ENCODE data around the gene AASS.
A peak's percentile ranks its signal among the peaks of the same experiment; 100 is the strongest.
"Not testable (repeated sequence)": the region's sequence is repeated elsewhere in the genome, so short reads cannot be mapped to it uniquely, and the experiment has no call there.

The AASS gene

DNA sequence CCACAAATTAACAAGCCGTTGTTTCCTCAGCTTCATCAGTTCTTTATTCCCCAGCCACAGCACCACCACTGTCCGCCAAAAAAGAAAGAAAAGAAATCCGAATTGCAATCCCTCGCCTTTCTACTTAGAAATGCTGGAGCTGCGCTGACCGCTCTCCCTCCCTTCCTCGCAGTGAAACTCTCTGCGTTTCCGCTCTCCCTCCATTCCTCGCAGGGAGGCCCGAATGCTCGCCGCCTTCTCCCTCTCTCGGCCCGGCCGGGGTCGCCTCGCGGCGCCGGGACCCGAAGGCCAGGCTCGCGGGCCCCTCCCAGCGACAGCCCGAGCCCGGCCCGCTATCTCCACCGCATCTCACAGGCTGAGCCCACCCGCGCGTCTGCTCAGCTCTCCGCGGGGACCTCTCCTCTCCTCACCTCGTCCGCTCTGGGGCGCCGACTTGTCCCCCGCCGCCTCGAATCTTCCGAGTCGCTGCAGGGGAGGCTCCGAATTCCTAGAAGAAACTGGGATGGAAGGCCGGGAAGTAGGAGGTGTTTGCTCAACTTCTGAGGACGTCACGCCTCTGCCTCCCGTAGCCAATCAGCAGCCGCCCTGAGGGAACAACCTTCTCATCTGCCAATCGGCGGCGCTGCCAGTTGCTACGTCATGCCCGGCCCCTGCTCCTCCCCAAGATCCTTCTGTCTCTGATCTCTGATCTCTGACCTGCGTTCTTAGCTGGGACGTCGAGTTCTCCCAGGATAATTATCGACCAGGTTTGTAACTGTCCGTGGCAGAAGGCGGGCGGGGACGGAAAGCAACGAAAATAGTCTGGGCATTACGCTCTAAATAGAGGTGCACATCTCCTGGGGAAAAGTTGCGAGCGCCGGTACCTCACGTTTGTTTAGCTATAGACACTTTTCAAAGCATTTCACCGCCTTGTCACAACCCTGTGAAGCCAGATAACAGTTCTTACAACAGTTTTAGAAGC lies at the start of gene AASS:
TSS of gene AASS (minus strand) at position 499 of the 961 bp plus-strand sequence. CDS start 10,523 bp downstream, outside the sequence.
- Histone ChIP-seq H3K36me3 (ENCODE audit: control insufficient read depth in 5 of 5, insufficient read depth in 5 of 5, low read length in 5 of 5) (no peaks in the 10 kb centered on the region), H3K9me3 (ENCODE audit: control insufficient read depth in 5 of 5, low read length in 5 of 5) (no peaks in the 10 kb centered on the region), H3K4me3 (ENCODE audit: low read depth in 1 of 5, low read length in 5 of 5) (peak within 1 kb of the TSS; percentile 82 to 97 (median 88)), H3K4me1 (ENCODE audit: control insufficient read depth in 5 of 5, insufficient read depth in 5 of 5, low read length in 5 of 5) (peaks cover 0 to 20% (median 15%) of the 10 kb centered on the region in 5 donors), H3K9ac (ENCODE audit: low read length in 5 of 5) (peak within 1 kb of the TSS; percentile 59 to 97 (median 91)), H3K27me3 (ENCODE audit: control insufficient read depth in 5 of 5, insufficient read depth in 4 of 5, low read length in 5 of 5) (no peaks in the 10 kb centered on the region), H3K27ac (ENCODE audit: low read depth, low read length) (peak within 1 kb of the TSS; percentile 94)

DNA sequence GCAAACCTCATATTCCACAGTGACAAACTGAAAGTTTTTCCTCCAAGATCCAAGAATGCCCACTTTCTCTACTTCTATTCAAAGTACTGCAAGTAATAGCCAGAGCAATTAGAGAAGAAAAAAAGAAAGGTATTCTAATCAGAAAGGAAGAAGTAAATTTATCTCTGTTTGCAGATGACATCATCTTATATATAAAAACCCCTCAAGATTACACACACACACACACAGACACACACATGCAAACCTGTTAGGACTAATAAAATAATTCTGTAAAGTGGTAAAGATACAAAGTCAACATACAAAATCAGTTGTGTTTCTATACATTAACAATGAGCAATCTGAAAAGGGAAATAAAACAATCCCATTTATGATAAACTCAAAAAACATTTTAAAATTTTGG lies 44.7 kb upstream of the AASS start:
- no peaks in the 10 kb centered on the region for H3K4me1 ChIP-seq (ENCODE audit: control insufficient read depth in 5 of 5, insufficient read depth in 5 of 5, low read length in 5 of 5)
- no peaks in the 10 kb centered on the region for H3K27me3 ChIP-seq (ENCODE audit: control insufficient read depth in 5 of 5, insufficient read depth in 4 of 5, low read length in 5 of 5)
- no peaks in the 10 kb centered on the region for H3K36me3 ChIP-seq (ENCODE audit: control insufficient read depth in 5 of 5, insufficient read depth in 5 of 5, low read length in 5 of 5)
- no peak overlapping the region for H3K27ac ChIP-seq (ENCODE audit: low read depth, low read length)
- H3K9me3 ChIP-seq (ENCODE audit: control insufficient read depth in 5 of 5, low read length in 5 of 5): no peaks in the 10 kb centered on the region
- H3K9ac ChIP-seq (ENCODE audit: low read length in 5 of 5): no peak overlapping the region
- no peak overlapping the region for H3K4me3 ChIP-seq (ENCODE audit: low read depth in 1 of 5, low read length in 5 of 5)

DNA sequence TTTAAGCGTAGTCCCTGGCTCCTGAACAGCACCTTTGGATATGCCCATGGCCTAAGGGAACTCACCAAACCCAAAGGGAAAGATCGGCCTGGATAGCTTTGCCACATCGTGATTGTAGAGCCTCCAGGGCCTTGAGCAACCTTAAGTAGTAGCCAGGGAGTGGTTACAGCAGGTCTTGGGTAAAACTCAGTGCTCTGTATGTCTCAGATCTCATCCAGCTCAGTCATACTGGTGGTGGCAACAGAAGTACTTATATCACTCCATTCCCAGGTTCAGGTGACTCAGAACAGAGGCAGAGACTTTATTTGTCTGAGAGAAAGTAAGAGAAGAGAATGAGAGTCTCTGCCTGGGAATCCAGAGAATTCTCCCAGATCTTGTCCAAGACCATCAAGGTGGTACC lies 39.1 kb upstream of the AASS start:
- Histone ChIP-seq H3K27me3 (ENCODE audit: control insufficient read depth in 5 of 5, insufficient read depth in 4 of 5, low read length in 5 of 5) (no peaks in the 10 kb centered on the region), H3K4me3 (ENCODE audit: low read depth in 1 of 5, low read length in 5 of 5) (no peak overlapping the region), H3K36me3 (ENCODE audit: control insufficient read depth in 5 of 5, insufficient read depth in 5 of 5, low read length in 5 of 5) (no peaks in the 10 kb centered on the region), H3K9me3 (ENCODE audit: control insufficient read depth in 5 of 5, low read length in 5 of 5) (no peaks in the 10 kb centered on the region), H3K9ac (ENCODE audit: low read length in 5 of 5) (no peak overlapping the region), H3K27ac (ENCODE audit: low read depth, low read length) (no peak overlapping the region), H3K4me1 (ENCODE audit: control insufficient read depth in 5 of 5, insufficient read depth in 5 of 5, low read length in 5 of 5) (no peaks in the 10 kb centered on the region)

DNA sequence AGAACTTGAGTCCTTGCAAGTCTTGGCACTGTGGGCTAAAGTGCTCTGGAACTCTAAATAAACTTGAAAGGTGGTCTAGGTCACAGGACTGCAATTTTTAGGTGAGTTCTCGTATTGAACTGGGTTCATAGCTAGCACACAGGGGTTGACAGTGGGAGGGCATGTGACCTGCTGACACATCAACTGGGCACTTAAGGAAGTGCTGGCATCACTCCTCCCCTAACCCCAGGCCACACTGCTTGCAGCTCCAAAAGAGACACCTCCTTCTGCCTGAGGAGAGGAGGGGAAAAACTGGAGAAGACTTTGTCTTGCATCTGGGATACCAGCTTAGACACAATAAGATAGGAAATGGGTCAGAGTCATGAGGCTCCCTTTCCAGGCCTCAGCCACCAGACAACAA lies 38.0 kb upstream of the AASS start:
- Histone ChIP-seq H3K9me3 (ENCODE audit: control insufficient read depth in 5 of 5, low read length in 5 of 5) (no peaks in the 10 kb centered on the region), H3K4me1 (ENCODE audit: control insufficient read depth in 5 of 5, insufficient read depth in 5 of 5, low read length in 5 of 5) (no peaks in the 10 kb centered on the region), H3K4me3 (ENCODE audit: low read depth in 1 of 5, low read length in 5 of 5) (no peak overlapping the region), H3K9ac (ENCODE audit: low read length in 5 of 5) (no peak overlapping the region), H3K27ac (ENCODE audit: low read depth, low read length) (no peak overlapping the region), H3K36me3 (ENCODE audit: control insufficient read depth in 5 of 5, insufficient read depth in 5 of 5, low read length in 5 of 5) (no peaks in the 10 kb centered on the region), H3K27me3 (ENCODE audit: control insufficient read depth in 5 of 5, insufficient read depth in 4 of 5, low read length in 5 of 5) (no peaks in the 10 kb centered on the region)

DNA sequence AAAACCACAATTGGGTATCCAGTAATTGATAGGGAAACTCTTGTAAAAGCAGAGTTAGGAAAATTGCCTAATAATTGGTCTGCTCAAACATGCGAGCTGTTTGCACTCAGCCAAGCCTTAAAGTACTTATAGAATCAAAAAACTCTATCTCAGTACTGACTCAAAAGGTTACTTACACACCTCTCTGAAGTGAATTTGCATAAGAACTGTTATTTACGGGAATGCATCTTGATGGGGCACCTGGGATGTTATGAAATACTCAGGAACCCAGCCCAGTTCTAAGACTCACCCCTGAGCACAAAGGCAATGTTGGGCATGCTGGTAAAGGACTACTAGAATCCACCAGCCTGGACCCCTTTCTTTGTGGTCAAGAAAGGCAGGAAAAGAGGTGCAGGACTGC lies 28.1 kb upstream of the AASS start:
- not testable (repeated sequence) for H3K27me3 ChIP-seq (ENCODE audit: control insufficient read depth in 5 of 5, insufficient read depth in 4 of 5, low read length in 5 of 5); H3K27ac ChIP-seq (ENCODE audit: low read depth, low read length); H3K9ac ChIP-seq (ENCODE audit: low read length in 5 of 5); H3K36me3 ChIP-seq (ENCODE audit: control insufficient read depth in 5 of 5, insufficient read depth in 5 of 5, low read length in 5 of 5); H3K4me3 ChIP-seq (ENCODE audit: low read depth in 1 of 5, low read length in 5 of 5); H3K4me1 ChIP-seq (ENCODE audit: control insufficient read depth in 5 of 5, insufficient read depth in 5 of 5, low read length in 5 of 5); H3K9me3 ChIP-seq (ENCODE audit: control insufficient read depth in 5 of 5, low read length in 5 of 5)

DNA sequence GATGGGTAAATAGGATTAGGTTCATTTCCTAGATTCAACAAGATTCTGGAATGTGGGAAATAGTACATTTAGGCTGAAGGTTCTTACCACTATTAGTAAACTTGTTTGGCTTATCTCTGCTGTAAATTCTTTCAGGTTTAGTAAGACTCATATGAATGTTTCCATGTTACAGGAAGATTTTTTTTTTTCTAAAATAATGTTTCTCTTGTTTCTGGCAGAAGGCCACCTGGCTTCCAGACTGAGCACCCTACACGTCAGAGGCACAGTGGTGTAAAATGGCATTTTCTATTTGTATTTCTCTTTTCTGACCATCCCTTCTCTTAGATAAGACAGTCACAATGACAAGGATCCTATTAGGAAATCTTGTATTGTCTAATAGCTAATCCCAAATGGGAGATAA lies 22.7 kb upstream of the AASS start:
- H3K9me3 ChIP-seq (ENCODE audit: control insufficient read depth in 5 of 5, low read length in 5 of 5): no peaks in the 10 kb centered on the region
- H3K36me3 ChIP-seq (ENCODE audit: control insufficient read depth in 5 of 5, insufficient read depth in 5 of 5, low read length in 5 of 5): no peaks in the 10 kb centered on the region
- no peaks in the 10 kb centered on the region for H3K4me1 ChIP-seq (ENCODE audit: control insufficient read depth in 5 of 5, insufficient read depth in 5 of 5, low read length in 5 of 5)
- H3K27me3 ChIP-seq (ENCODE audit: control insufficient read depth in 5 of 5, insufficient read depth in 4 of 5, low read length in 5 of 5): no peaks in the 10 kb centered on the region
- no peak overlapping the region for H3K9ac ChIP-seq (ENCODE audit: low read length in 5 of 5)
- H3K27ac ChIP-seq (ENCODE audit: low read depth, low read length): no peak overlapping the region
- H3K4me3 ChIP-seq (ENCODE audit: low read depth in 1 of 5, low read length in 5 of 5): no peak overlapping the region

DNA sequence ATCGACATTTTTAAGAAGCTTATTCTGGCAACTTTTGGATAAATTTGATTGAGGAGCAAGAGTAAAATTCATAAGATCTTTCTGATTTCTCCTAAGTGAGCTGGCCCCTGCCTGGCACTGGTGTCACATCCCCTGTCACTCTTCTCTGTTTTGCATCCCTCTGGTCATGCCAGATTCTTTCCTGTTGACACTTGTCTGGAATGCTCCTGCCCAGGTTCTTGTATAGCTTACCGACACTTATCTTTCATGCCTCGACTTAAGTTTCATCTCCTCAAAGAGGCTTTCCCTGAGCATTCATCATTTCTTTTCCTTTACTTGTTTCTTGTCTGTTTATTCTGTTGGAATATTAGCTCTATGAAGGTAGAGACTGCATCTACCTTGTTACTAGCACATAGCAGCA lies 22.2 kb upstream of the AASS start:
- no peak overlapping the region for H3K9ac ChIP-seq (ENCODE audit: low read length in 5 of 5)
- H3K27ac ChIP-seq (ENCODE audit: low read depth, low read length): no peak overlapping the region
- no peak overlapping the region for H3K4me3 ChIP-seq (ENCODE audit: low read depth in 1 of 5, low read length in 5 of 5)
- H3K9me3 ChIP-seq (ENCODE audit: control insufficient read depth in 5 of 5, low read length in 5 of 5): no peaks in the 10 kb centered on the region
- H3K4me1 ChIP-seq (ENCODE audit: control insufficient read depth in 5 of 5, insufficient read depth in 5 of 5, low read length in 5 of 5): no peaks in the 10 kb centered on the region
- no peaks in the 10 kb centered on the region for H3K36me3 ChIP-seq (ENCODE audit: control insufficient read depth in 5 of 5, insufficient read depth in 5 of 5, low read length in 5 of 5)
- H3K27me3 ChIP-seq (ENCODE audit: control insufficient read depth in 5 of 5, insufficient read depth in 4 of 5, low read length in 5 of 5): no peaks in the 10 kb centered on the region

DNA sequence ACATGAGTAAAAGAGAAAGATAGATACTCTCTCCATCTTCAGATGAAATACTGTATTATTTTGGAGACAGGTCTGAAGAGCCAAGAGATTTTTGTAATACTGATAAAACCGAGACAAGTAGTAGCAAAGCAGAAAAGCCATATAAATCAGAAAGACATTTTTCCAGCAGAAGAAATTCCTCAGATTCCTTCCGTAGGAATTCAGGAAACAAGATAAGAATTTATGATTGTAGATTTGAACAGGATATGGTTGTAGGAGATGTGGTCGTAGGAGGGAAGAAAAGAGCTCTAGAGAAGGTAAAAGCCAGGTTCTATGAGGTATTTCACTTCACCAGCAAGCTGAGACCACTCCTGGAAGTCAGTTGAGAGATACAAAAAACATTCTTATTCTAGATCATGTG lies 17.6 kb upstream of the AASS start:
- Histone ChIP-seq H3K9me3 (ENCODE audit: control insufficient read depth in 5 of 5, low read length in 5 of 5) (no peaks in the 10 kb centered on the region), H3K27me3 (ENCODE audit: control insufficient read depth in 5 of 5, insufficient read depth in 4 of 5, low read length in 5 of 5) (no peaks in the 10 kb centered on the region), H3K36me3 (ENCODE audit: control insufficient read depth in 5 of 5, insufficient read depth in 5 of 5, low read length in 5 of 5) (no peaks in the 10 kb centered on the region), H3K4me1 (ENCODE audit: control insufficient read depth in 5 of 5, insufficient read depth in 5 of 5, low read length in 5 of 5) (no peaks in the 10 kb centered on the region), H3K9ac (ENCODE audit: low read length in 5 of 5) (no peak overlapping the region), H3K4me3 (ENCODE audit: low read depth in 1 of 5, low read length in 5 of 5) (no peak overlapping the region), H3K27ac (ENCODE audit: low read depth, low read length) (no peak overlapping the region)

DNA sequence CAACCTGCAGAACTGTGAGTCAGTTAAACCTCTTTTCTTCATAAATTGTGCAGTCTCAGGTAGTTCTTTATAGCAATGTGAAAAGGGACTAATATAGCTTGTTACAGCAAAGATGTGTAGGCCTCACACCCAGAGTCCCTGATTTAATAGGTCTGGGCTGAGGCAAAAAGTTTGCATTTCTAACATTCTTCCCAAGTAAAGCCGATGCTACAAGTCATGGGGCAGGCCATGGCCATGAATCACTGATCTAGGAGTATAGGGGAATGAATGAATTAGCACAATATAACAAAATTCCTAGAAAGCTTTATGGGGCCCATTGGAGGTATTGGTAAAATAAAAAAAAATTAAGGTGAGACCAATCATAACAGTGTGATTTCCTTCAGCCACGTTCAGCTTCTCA lies 11.5 kb upstream of the AASS start:
- Histone ChIP-seq H3K27ac (ENCODE audit: low read depth, low read length) (no peak overlapping the region), H3K4me3 (ENCODE audit: low read depth in 1 of 5, low read length in 5 of 5) (no peak overlapping the region), H3K9me3 (ENCODE audit: control insufficient read depth in 5 of 5, low read length in 5 of 5) (no peaks in the 10 kb centered on the region), H3K27me3 (ENCODE audit: control insufficient read depth in 5 of 5, insufficient read depth in 4 of 5, low read length in 5 of 5) (no peaks in the 10 kb centered on the region), H3K9ac (ENCODE audit: low read length in 5 of 5) (no peak overlapping the region), H3K36me3 (ENCODE audit: control insufficient read depth in 5 of 5, insufficient read depth in 5 of 5, low read length in 5 of 5) (no peaks in the 10 kb centered on the region), H3K4me1 (ENCODE audit: control insufficient read depth in 5 of 5, insufficient read depth in 5 of 5, low read length in 5 of 5) (no peaks in the 10 kb centered on the region)

DNA sequence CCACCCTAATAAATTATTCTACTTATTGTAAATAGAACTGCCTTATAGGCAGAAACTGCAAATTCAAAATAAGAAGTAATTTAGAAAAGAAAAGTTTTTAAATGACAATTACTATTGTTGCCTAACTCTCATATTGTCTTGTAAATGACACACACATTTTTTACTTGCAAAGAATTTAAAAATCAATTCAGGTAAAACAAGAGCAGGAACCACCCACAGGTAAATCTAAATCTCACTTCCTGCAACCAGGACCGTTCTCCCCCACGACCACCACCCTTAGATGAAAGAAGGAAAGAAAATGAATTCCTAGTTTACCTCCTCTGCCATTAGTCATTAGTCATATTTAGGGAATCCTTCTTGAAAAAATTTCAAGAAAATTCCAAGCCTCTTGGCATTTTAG lies 4.8 kb upstream of the AASS start:
- H3K27ac ChIP-seq (ENCODE audit: low read depth, low read length): no peak overlapping the region
- H3K27me3 ChIP-seq (ENCODE audit: control insufficient read depth in 5 of 5, insufficient read depth in 4 of 5, low read length in 5 of 5): no peaks in the 10 kb centered on the region
- H3K4me1 ChIP-seq (ENCODE audit: control insufficient read depth in 5 of 5, insufficient read depth in 5 of 5, low read length in 5 of 5): peaks cover 0 to 8% (median 5%) of the 10 kb centered on the region in 5 donors
- H3K4me3 ChIP-seq (ENCODE audit: low read depth in 1 of 5, low read length in 5 of 5): no peak overlapping the region
- H3K36me3 ChIP-seq (ENCODE audit: control insufficient read depth in 5 of 5, insufficient read depth in 5 of 5, low read length in 5 of 5): no peaks in the 10 kb centered on the region
- no peak overlapping the region for H3K9ac ChIP-seq (ENCODE audit: low read length in 5 of 5)
- no peaks in the 10 kb centered on the region for H3K9me3 ChIP-seq (ENCODE audit: control insufficient read depth in 5 of 5, low read length in 5 of 5)

Data from subcutaneous abdominal adipose tissue (tissue), 5 donors.